ENCODE data around the gene PRKCE.

DNA sequence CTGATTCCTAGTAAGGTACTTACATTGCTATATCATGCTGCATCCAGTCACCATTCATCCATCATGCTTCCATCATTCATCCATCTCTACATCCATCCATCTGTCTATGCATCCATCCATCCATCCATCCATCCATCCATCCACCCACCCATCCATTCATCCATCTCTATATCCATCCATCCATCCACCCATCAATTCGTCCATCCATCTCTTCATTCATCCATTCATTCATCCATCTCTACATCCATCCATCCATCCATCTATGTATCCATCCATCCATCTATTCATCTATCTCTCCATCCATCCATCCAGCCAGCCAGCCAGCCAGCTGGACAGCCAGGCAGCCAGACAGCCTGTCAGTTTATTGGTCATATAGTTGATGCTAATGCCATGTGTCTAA lies 20.7 kb downstream of the PRKCE start:
- TF ChIP-seq, protein P1, sequence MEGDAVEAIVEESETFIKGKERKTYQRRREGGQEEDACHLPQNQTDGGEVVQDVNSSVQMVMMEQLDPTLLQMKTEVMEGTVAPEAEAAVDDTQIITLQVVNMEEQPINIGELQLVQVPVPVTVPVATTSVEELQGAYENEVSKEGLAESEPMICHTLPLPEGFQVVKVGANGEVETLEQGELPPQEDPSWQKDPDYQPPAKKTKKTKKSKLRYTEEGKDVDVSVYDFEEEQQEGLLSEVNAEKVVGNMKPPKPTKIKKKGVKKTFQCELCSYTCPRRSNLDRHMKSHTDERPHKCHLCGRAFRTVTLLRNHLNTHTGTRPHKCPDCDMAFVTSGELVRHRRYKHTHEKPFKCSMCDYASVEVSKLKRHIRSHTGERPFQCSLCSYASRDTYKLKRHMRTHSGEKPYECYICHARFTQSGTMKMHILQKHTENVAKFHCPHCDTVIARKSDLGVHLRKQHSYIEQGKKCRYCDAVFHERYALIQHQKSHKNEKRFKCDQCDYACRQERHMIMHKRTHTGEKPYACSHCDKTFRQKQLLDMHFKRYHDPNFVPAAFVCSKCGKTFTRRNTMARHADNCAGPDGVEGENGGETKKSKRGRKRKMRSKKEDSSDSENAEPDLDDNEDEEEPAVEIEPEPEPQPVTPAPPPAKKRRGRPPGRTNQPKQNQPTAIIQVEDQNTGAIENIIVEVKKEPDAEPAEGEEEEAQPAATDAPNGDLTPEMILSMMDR (IDR thresholded peaks at IDR 0.05; ENCODE audit: control extremely low read depth in 1 of 3, insufficient read depth in 1 of 3, low read depth in 1 of 3, low read length in 3 of 3), result no peak
- TF ChIP-seq RAD21 (IDR thresholded peaks at IDR 0.05 in 1 of 2, conservative IDR thresholded peaks at IDR 0.05 in 1 of 2; ENCODE audit: low read depth in 2 of 2, low read length in 2 of 2) (no peak), POLR2AphosphoS5 (IDR thresholded peaks at IDR 0.05; ENCODE audit: low read depth, low read length) (no peak), TAF1 (IDR thresholded peaks at IDR 0.05; ENCODE audit: low read depth, low read length) (no peak), CBX5 (IDR thresholded peaks at IDR 0.05; ENCODE audit: low read depth, low read length) (no peak), TCF12 (IDR thresholded peaks at IDR 0.05; ENCODE audit: low read depth, low read length) (no peak)
